SK-N-SH treated with all-trans-retinoic acid at 6 μM for 48 hours (cell line): ENCODE data around the gene TIMP2.

Experiments used
- ATAC-seq: fragments of 200-7000 bp; cut with Tn5 transposase; 3 replicates; pipeline ENCODE4 v1.9.1; 2020; ENCODE audit warnings: mild to moderate bottlenecking, moderate library complexity
- BACH2 ChIP-seq: fragments of 250-450 bp; sonication (Bioruptor Pico); IDR thresholded peaks from 2 replicates; pipeline ENCODE4 v1.9.0; 2021; ENCODE audit warnings: mild to moderate bottlenecking, borderline replicate concordance
- CSDC2 ChIP-seq: fragments of 250-450 bp; sonication (Bioruptor Pico); IDR thresholded peaks from 2 replicates; pipeline ENCODE4 v1.5.0; 2020; ENCODE audit warnings: mild to moderate bottlenecking, moderate library complexity
- ESRRG ChIP-seq: fragments of 250-450 bp; sonication (Bioruptor Pico); IDR thresholded peaks from 2 replicates; pipeline ENCODE4 v1.6.1; 2021; ENCODE audit warnings: mild to moderate bottlenecking
- GLIS3 ChIP-seq: fragments of 250-450 bp; sonication (Bioruptor Pico); IDR thresholded peaks from 2 replicates; pipeline ENCODE4 v1.5.0; 2020; ENCODE audit warnings: mild to moderate bottlenecking, moderate library complexity
- ISL1 ChIP-seq: fragments of 250-450 bp; sonication (Bioruptor Pico); IDR thresholded peaks from 2 replicates; pipeline ENCODE4 v2.1.2; 2022; ENCODE audit warnings: mild to moderate bottlenecking, moderate library complexity
- OSR1 ChIP-seq: fragments of 250-450 bp; sonication (Bioruptor Pico); IDR thresholded peaks from 2 replicates; pipeline ENCODE4 v1.8.0; 2022; ENCODE audit warnings: moderate library complexity, mild to moderate bottlenecking, inconsistent platforms
- PPARA ChIP-seq: fragments of 250-450 bp; sonication (Bioruptor Pico); IDR thresholded peaks from 2 replicates; pipeline ENCODE4 v1.5.0; 2020; ENCODE audit warnings: mild to moderate bottlenecking, borderline replicate concordance
- RARB ChIP-seq: fragments of 250-450 bp; sonication (Bioruptor Pico); IDR thresholded peaks from 2 replicates; pipeline ENCODE4 v1.8.0; 2021; ENCODE audit warnings: mild to moderate bottlenecking, moderate library complexity
- SNAI2 ChIP-seq: fragments of 250-450 bp; sonication (Bioruptor Pico); IDR thresholded peaks from 2 replicates; pipeline ENCODE4 v1.5.0; 2020; ENCODE audit warnings: mild to moderate bottlenecking, moderate library complexity
- TCF4 ChIP-seq: fragments of 250-450 bp; sonication (Bioruptor Pico); IDR thresholded peaks from 2 replicates; pipeline ENCODE4 v1.8.0; 2021; ENCODE audit warnings: mild to moderate bottlenecking, moderate library complexity, borderline replicate concordance
- TOX ChIP-seq: fragments of 250-450 bp; sonication (Bioruptor Pico); IDR thresholded peaks from 2 replicates; pipeline ENCODE4 v1.8.0; 2021; ENCODE audit warnings: mild to moderate bottlenecking, moderate library complexity, borderline replicate concordance
- ZC3H10 ChIP-seq: fragments of 250-450 bp; sonication (Bioruptor Pico); IDR thresholded peaks from 2 replicates; pipeline ENCODE4 v1.5.1; 2021; ENCODE audit warnings: mild to moderate bottlenecking, moderate library complexity
- ZFP3 ChIP-seq: fragments of 250-450 bp; sonication (Bioruptor Pico); IDR thresholded peaks from 2 replicates; pipeline ENCODE4 v1.5.0; 2020; ENCODE audit warnings: mild to moderate bottlenecking, moderate library complexity
- ZNF565 ChIP-seq: fragments of 450-650 bp; formaldehyde crosslinking; conservative IDR thresholded peaks from 2 replicates; pipeline ENCODE4 v1.5.0; 2020; ENCODE audit warnings: low read depth, mild to moderate bottlenecking, moderate library complexity
- ZNF70 ChIP-seq: fragments of 450-650 bp; formaldehyde crosslinking; IDR thresholded peaks from 2 replicates; pipeline ENCODE4 v1.5.0; 2020; ENCODE audit warnings: mild to moderate bottlenecking, moderate library complexity
- ZNF8 ChIP-seq: fragments of 450-650 bp; formaldehyde crosslinking; IDR thresholded peaks from 2 replicates; pipeline ENCODE4 v1.5.0; 2020; ENCODE audit warnings: mild to moderate bottlenecking, moderate library complexity
- TF ChIP-seq, protein P1 (sequence below): fragments of 250-450 bp; sonication (Bioruptor Pico); IDR thresholded peaks from 2 replicates; pipeline ENCODE4 v1.5.1; 2021; ENCODE audit warnings: mild to moderate bottlenecking, moderate library complexity
- TF ChIP-seq, protein P2 (sequence below): fragments of 250-450 bp; sonication (Bioruptor Pico); IDR thresholded peaks from 2 replicates; pipeline ENCODE4 v1.8.0; 2020; ENCODE audit warnings: mild to moderate bottlenecking, moderate library complexity, borderline replicate concordance
- TF ChIP-seq, protein P3 (sequence below): fragments of 250-450 bp; sonication (Bioruptor Pico); IDR thresholded peaks from 2 replicates; pipeline ENCODE4 v1.5.1; 2020; ENCODE audit warnings: low read depth, mild to moderate bottlenecking, moderate library complexity

TIMP2 gene

GRCh38 chr17:78818932-78819331, 106.3 kb downstream of the TIMP2 start (continued):
- TF ChIP-seq, protein P1, sequence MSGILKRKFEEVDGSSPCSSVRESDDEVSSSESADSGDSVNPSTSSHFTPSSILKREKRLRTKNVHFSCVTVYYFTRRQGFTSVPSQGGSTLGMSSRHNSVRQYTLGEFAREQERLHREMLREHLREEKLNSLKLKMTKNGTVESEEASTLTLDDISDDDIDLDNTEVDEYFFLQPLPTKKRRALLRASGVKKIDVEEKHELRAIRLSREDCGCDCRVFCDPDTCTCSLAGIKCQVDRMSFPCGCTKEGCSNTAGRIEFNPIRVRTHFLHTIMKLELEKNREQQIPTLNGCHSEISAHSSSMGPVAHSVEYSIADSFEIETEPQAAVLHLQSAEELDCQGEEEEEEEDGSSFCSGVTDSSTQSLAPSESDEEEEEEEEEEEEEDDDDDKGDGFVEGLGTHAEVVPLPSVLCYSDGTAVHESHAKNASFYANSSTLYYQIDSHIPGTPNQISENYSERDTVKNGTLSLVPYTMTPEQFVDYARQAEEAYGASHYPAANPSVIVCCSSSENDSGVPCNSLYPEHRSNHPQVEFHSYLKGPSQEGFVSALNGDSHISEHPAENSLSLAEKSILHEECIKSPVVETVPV (CRISPR knock-in tag) = no peak
- TF ChIP-seq ISL1 (CRISPR knock-in tag) (no peak), ZNF70 (CRISPR knock-in tag) (no peak), PPARA (no peak)

DNA sequence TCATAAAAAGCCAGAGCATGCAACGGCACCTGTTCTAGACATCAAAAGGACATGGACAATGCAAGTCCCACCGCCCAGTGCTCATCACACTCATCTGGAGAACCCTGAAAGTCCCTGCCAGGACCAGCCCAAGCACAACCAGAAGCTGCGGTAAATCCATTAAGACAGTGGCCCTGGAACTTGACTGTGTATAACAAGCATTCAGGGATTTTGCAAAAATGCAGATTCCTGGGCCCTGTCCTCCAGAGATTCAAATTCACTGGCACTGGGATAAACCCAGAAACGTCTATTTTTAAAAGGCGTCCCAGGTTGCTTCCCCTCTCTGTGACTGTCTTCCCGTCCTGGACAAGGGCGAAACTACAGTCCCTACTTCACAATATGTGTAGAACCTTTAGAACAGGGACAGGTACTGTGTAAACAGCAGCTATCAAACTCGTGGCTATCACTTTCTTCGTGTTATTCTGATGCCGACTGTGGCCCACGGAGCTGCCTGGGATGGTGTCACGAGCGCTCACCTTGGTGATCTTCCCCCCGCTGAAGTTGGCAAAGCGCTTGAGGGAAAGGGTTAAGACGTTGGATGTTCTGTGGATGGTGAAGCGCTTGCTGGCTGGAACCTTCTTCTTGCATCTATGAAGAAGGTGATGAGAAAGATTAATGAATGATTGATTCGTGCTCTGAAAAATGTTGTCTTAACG, 106.9 kb downstream of the TIMP2 start:
- ATAC-seq = no peak
- TF ChIP-seq ISL1 (CRISPR knock-in tag) (no peak), PPARA (no peak), ZNF8 (CRISPR knock-in tag) (no peak), SNAI2 (CRISPR knock-in tag) (no peak), BACH2 (CRISPR knock-in tag) (no peak)
- TF ChIP-seq, protein P1 (CRISPR knock-in tag) = no peak

- no peak for ATAC-seq
- TF ChIP-seq ZFP3 (CRISPR knock-in tag) (no peak), ZNF565 (CRISPR knock-in tag) (no peak)
These were observed 108.1 kb downstream of the TIMP2 start for GRCh38 chr17:78817123-78817522.

- TF ChIP-seq PPARA (no peak), SNAI2 (CRISPR knock-in tag) (no peak), TOX (CRISPR knock-in tag) (no peak), OSR1 (CRISPR knock-in tag) (no peak)
- TF ChIP-seq, protein P2, sequence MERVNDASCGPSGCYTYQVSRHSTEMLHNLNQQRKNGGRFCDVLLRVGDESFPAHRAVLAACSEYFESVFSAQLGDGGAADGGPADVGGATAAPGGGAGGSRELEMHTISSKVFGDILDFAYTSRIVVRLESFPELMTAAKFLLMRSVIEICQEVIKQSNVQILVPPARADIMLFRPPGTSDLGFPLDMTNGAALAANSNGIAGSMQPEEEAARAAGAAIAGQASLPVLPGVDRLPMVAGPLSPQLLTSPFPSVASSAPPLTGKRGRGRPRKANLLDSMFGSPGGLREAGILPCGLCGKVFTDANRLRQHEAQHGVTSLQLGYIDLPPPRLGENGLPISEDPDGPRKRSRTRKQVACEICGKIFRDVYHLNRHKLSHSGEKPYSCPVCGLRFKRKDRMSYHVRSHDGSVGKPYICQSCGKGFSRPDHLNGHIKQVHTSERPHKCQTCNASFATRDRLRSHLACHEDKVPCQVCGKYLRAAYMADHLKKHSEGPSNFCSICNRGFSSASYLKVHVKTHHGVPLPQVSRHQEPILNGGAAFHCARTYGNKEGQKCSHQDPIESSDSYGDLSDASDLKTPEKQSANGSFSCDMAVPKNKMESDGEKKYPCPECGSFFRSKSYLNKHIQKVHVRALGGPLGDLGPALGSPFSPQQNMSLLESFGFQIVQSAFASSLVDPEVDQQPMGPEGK = no peak
- no peak for ATAC-seq
These were observed 109.5 kb downstream of the TIMP2 start for GRCh38 chr17:78815696-78816095.

- TF ChIP-seq, protein P1 (CRISPR knock-in tag) = no peak
- TF ChIP-seq ZFP3 (CRISPR knock-in tag) (no peak), CSDC2 (CRISPR knock-in tag) (no peak), ZC3H10 (CRISPR knock-in tag) (no peak), TCF4 (no peak), ESRRG (CRISPR knock-in tag) (no peak), TOX (CRISPR knock-in tag) (no peak), RARB (CRISPR knock-in tag) (no peak), OSR1 (CRISPR knock-in tag) (no peak), SNAI2 (CRISPR knock-in tag) (no peak), PPARA (no peak), ZNF8 (CRISPR knock-in tag) (no peak), GLIS3 (CRISPR knock-in tag) (no peak)
- TF ChIP-seq, protein P3, sequence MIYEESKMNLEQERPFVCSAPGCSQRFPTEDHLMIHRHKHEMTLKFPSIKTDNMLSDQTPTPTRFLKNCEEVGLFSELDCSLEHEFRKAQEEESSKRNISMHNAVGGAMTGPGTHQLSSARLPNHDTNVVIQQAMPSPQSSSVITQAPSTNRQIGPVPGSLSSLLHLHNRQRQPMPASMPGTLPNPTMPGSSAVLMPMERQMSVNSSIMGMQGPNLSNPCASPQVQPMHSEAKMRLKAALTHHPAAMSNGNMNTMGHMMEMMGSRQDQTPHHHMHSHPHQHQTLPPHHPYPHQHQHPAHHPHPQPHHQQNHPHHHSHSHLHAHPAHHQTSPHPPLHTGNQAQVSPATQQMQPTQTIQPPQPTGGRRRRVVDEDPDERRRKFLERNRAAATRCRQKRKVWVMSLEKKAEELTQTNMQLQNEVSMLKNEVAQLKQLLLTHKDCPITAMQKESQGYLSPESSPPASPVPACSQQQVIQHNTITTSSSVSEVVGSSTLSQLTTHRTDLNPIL (CRISPR knock-in tag) = no peak
- ATAC-seq = no peak
These were observed 112.3 kb downstream of the TIMP2 start for GRCh38 chr17:78812855-78813254.
